ENCODE data around the gene EHD2.

The EHD2 gene

DNA sequence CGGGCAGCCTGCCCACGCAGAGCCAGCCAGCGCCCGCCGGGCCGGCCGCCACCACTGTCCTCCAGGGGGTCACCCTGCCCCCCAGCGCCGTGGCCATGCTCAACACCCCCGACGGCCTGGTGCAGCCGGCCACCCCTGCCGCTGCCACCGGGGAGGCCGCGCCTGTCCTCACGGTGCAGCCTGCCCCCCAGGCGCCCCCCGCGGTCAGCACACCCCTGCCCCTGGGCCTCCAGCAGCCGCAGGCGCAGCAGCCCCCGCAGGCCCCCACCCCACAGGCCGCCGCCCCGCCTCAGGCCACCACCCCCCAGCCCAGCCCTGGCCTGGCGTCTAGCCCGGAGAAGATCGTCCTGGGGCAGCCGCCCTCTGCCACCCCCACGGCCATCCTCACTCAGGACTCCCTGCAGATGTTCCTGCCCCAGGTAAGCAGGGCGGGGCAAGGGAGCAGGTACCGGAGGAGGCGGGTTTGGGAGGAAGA, 32.3 kb upstream of the EHD2 start:
- Histone ChIP-seq H3K27me3 (ENCODE audit: insufficient read depth, poor library complexity, severe bottlenecking) (no peaks in the 10 kb centered on the region), H3K4me3 (ENCODE audit: severe bottlenecking) (no peak overlapping the region), H3K4me1 (ENCODE audit: insufficient read depth, poor library complexity, severe bottlenecking) (no peaks in the 10 kb centered on the region), H3K27ac (ENCODE audit: poor library complexity, severe bottlenecking) (no peak overlapping the region), H3K36me3 (ENCODE audit: low read depth) (peaks cover 10% of the 10 kb centered on the region; the same call in 1 of the 2 replicates), H3K9me3 (ENCODE audit: severe bottlenecking) (no peaks in the 10 kb centered on the region)
- ATAC-seq (ENCODE audit: low read depth), result no peak
- TF ChIP-seq, protein P1, sequence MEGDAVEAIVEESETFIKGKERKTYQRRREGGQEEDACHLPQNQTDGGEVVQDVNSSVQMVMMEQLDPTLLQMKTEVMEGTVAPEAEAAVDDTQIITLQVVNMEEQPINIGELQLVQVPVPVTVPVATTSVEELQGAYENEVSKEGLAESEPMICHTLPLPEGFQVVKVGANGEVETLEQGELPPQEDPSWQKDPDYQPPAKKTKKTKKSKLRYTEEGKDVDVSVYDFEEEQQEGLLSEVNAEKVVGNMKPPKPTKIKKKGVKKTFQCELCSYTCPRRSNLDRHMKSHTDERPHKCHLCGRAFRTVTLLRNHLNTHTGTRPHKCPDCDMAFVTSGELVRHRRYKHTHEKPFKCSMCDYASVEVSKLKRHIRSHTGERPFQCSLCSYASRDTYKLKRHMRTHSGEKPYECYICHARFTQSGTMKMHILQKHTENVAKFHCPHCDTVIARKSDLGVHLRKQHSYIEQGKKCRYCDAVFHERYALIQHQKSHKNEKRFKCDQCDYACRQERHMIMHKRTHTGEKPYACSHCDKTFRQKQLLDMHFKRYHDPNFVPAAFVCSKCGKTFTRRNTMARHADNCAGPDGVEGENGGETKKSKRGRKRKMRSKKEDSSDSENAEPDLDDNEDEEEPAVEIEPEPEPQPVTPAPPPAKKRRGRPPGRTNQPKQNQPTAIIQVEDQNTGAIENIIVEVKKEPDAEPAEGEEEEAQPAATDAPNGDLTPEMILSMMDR (IDR thresholded peaks at IDR 0.05; ENCODE audit: poor library complexity, severe bottlenecking), result no peak
- no peak for DNase-seq (ENCODE audit: low spot score)

DNA sequence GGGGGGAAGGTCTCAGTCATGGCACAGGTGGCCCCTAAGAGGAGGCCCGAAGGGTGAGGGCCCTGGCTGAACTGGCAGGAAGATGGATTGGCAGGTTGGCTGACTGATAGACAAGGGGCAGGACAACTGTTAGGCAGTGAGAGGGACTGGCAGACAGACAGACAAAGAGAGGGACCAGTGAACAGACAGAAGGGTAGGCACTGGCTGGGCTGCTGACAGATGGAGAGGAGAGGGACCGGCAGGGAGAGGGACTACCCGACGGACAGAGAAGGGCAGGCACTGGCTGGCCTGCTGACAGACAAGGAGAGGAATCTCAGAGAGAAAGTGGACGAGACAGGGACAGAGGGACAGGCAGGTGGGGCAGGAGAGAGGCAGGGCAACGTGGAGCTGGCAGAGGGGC, 31.8 kb upstream of the EHD2 start:
- no peaks in the 10 kb centered on the region for H3K9me3 ChIP-seq (ENCODE audit: severe bottlenecking)
- DNase-seq (ENCODE audit: low spot score) (no peak), ATAC-seq (ENCODE audit: low read depth) (no peak)
- H3K4me3 ChIP-seq (ENCODE audit: severe bottlenecking), result no peak overlapping the region
- H3K27ac ChIP-seq (ENCODE audit: poor library complexity, severe bottlenecking), result no peak overlapping the region
- H3K36me3 ChIP-seq (ENCODE audit: low read depth), result peaks cover 11% of the 10 kb centered on the region; the same call in 1 of the 2 replicates
- no peaks in the 10 kb centered on the region for H3K27me3 ChIP-seq (ENCODE audit: insufficient read depth, poor library complexity, severe bottlenecking)
- H3K4me1 ChIP-seq (ENCODE audit: insufficient read depth, poor library complexity, severe bottlenecking), result no peaks in the 10 kb centered on the region
- TF ChIP-seq, protein P1 (IDR thresholded peaks at IDR 0.05; ENCODE audit: poor library complexity, severe bottlenecking), result no peak

DNA sequence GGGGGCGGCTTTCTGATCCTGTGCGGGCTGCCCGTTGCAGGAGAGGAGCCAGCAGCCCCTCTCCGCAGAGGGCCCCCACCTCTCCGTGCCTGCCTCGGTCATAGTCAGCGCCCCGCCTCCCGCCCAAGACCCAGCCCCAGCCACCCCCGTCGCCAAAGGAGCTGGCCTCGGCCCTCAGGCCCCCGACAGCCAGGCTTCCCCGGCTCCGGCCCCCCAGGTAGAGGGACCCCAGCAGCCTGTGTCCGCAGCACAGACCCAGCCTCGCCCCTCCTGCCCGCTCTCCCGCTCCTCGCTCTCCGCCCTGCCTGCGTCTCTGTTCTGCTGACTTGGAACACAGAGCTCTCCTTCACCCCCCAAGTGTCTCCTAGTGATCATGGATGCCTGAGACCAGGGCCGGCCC, 31.3 kb upstream of the EHD2 start:
- no peaks in the 10 kb centered on the region for H3K9me3 ChIP-seq (ENCODE audit: severe bottlenecking)
- H3K27ac ChIP-seq (ENCODE audit: poor library complexity, severe bottlenecking), result no peak overlapping the region
- ATAC-seq (ENCODE audit: low read depth) (no peak), DNase-seq (ENCODE audit: low spot score) (no peak)
- peaks cover 13% of the 10 kb centered on the region; the same call in 1 of the 2 replicates for H3K36me3 ChIP-seq (ENCODE audit: low read depth)
- H3K4me3 ChIP-seq (ENCODE audit: severe bottlenecking), result no peak overlapping the region
- no peaks in the 10 kb centered on the region for H3K27me3 ChIP-seq (ENCODE audit: insufficient read depth, poor library complexity, severe bottlenecking)
- TF ChIP-seq, protein P1 (IDR thresholded peaks at IDR 0.05; ENCODE audit: poor library complexity, severe bottlenecking), result no peak
- no peaks in the 10 kb centered on the region for H3K4me1 ChIP-seq (ENCODE audit: insufficient read depth, poor library complexity, severe bottlenecking)

DNA sequence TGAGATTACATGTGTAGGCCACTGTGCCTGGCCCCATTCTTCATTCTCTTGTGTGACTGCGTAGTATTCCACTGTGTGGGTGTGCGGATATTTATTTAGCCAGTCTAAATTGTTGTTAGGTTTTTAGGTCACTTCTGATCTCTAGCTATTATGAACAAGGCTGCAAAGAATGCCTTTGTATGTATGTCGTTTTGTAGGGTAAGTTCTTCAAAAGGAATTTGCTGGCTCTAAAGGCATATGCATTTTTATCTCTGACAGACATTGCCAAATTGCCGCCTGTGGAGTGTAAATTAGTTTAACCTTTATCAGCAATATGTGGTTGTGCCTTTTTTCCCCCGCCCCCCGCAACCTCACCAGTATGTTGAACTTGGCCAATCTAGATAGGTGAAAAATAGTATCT, 30.3 kb upstream of the EHD2 start:
- Histone ChIP-seq H3K9me3 (ENCODE audit: severe bottlenecking) (no peaks in the 10 kb centered on the region), H3K36me3 (ENCODE audit: low read depth) (peaks cover 10% of the 10 kb centered on the region; the same call in 1 of the 2 replicates), H3K27ac (ENCODE audit: poor library complexity, severe bottlenecking) (no peak overlapping the region), H3K4me3 (ENCODE audit: severe bottlenecking) (no peak overlapping the region), H3K4me1 (ENCODE audit: insufficient read depth, poor library complexity, severe bottlenecking) (no peaks in the 10 kb centered on the region), H3K27me3 (ENCODE audit: insufficient read depth, poor library complexity, severe bottlenecking) (no peaks in the 10 kb centered on the region)
- DNase-seq (ENCODE audit: low spot score) (no peak), ATAC-seq (ENCODE audit: low read depth) (no peak)
- TF ChIP-seq, protein P1 (IDR thresholded peaks at IDR 0.05; ENCODE audit: poor library complexity, severe bottlenecking), result no peak

DNA sequence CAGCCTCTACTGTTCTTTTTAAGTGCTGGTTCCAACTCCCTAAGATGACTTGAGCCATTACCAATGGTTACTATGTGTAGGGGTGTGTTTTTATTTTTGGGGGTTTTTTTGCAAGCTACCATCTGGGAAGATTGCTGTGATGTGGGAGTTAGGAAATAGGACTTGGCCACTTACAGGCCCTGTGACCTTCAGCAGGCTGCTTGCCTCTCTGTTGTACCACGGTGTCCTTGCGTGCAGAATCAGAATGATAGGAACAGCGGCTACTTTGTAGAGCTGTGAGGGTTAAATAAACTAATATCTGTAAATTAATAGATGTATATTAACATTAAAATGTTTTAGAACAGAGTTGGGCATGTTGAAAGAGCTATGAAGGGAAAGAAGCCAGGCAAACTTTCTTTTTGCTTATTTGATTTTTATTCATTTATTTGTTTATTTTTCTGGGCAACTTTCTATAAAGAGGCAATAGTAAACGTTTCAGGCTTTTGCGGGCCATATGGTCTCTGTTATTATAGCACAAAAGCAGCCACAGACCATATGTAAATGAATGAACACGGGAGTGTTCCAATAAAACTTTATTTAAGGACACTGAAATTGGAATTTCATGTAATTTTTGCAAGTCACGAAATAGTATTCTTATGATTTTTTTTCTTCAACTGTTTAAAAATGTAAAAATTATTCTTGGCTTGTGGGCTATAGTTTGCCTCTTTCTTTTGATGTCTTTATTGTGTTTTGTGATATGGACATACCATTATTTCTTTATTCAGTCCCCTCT, 26.4 kb upstream of the EHD2 start:
- Histone ChIP-seq H3K27ac (ENCODE audit: poor library complexity, severe bottlenecking) (no peak overlapping the region), H3K27me3 (ENCODE audit: insufficient read depth, poor library complexity, severe bottlenecking) (no peaks in the 10 kb centered on the region), H3K36me3 (ENCODE audit: low read depth) (peaks cover 14% of the 10 kb centered on the region), H3K4me1 (ENCODE audit: insufficient read depth, poor library complexity, severe bottlenecking) (no peaks in the 10 kb centered on the region), H3K4me3 (ENCODE audit: severe bottlenecking) (no peak overlapping the region), H3K9me3 (ENCODE audit: severe bottlenecking) (no peaks in the 10 kb centered on the region)
- DNase-seq (ENCODE audit: low spot score) (no peak), ATAC-seq (ENCODE audit: low read depth) (no peak)
- TF ChIP-seq, protein P1 (IDR thresholded peaks at IDR 0.05; ENCODE audit: poor library complexity, severe bottlenecking), result no peak

All from RWPE2 (cell line).